NCI-H187 treated with DMSO at 0.1 percent for 48 hours (cell line): ENCODE results near the gene CCNF.

Experiments used
- DNase-seq: peaks from one replicate; lab custom pipeline; 2025; lab: John Stamatoyannopoulos, UW

CCNF gene

DNA sequence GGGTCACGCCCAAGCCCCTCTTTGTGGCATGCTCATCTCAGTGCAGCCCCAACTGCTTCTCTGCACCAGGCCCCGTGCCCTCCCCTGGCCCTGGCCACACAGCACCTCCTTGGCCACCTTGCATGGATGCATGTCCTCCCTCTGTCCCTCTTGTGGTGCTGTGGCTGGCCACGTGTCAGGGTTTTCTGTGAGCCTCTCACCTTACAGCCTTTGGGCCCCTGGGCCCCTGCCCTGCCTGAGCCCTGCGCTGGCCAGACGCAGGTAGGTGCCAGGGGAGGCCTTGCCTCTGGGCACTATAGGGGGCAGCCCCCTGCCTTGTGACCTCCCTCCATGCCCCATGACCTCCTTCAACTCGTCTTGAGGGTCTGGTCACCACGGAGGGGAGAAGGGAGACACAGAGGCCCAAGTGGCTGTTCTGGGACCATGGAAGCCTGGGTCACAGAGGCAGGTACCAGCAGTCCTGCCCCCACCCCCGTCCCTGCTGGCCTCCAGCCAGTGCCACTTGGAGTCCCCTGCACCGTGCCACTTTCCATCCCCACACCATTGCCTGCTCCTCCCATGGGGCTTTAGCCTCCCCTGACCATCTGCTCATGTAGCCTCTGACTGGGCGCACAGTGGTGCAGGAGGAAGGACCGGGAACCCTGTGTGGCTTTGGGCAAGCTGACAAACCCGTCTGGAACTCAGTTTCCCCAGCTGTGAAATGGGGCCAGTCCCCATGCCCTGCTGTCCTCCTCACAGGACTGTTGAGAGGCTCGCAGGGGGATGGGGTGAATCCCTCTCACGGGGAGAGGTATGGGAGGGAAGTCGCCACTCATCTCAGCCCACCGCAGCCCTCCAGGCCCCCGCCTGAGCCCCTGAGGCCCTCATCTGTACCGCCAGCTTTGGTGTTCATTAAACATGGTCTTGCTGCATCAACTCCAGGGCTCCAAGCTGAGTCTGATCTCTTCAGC is 73.0 kb downstream of the CCNF start:
- DNase-seq: no peak

DNA sequence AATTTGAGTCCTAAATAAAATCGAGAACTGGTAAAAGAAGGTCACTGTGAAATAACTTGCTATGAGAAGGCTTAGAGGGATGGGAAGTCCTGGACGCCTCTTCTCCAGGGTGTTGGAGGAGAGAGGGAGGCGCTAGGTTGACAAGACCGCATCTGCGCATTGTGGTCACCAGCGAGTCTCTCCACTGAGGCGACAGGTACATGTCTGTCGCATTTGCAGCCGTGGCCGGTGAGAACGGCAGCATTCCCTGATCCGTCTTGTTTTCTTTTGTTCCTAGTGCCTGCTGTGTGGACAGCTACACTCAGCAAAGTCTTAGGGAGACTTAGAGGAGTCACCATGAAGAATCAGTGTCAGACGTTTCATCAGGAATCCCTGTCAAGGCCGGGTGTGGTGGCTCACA is 76.4 kb downstream of the CCNF start:
- no peak for DNase-seq

DNA sequence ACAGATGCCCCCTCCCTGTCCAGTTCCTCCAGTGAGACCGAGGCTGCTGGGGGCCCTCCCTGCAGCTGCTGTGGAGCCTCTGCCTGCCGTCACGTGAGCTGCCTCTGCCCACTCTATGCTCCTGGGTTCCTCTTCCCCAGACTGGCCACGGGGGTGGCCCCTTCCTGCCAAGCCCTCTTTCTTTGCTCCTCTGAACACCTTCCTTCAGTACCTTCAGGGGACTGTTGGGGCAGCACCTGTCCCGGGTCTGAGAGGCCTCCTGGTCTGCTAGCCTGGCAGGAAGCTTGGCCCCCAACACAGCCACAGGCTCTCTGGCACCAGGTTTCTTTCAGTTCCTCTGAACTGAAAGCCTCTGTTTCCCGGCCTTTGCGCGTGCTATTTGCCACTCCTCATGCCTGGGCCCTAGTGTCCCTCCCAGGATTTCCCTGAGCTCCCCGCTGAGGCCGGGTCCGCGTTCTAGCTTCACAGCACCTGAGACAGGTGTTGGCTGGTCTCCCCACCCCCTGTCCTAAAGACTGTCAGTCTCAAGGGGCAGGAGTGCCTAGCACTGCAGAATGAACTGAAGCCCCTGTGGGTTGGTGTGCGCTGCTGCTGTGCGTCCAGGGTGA is 77.9 kb downstream of the CCNF start:
- no peak for DNase-seq

DNA sequence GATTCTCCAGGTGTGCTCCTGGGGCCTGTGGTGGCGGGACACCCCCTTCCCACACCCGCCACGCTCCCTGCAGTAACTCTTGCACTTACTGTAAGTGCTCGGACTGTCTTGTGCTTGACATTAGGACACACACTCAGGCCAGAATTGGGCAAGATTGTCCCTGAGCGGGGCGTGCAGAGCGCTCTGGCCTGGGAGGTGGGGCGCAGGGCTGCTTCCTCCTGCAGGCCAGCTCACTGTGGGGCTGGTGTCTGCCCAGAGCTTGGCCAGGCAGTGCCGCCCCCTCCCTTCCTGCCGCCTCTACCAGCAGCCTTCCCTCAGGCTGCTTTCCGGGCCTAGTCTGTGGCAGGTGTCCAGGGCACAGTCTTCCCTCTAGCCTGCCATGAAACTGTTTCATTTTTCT is 78.4 kb downstream of the CCNF start:
- no peak for DNase-seq
